ENCODE results near the gene NHEJ1. TPM values are rescaled to one million over a fixed set of nuclear protein-coding genes. Genes with fewer than 3 reads are reported as not detected.
A peak's percentile ranks its signal among the peaks of the same experiment; 100 is the strongest.

The NHEJ1 gene
- total and polyA plus RNA-seq, 9 donors = 10.8 to 23.1 (median 17.1) TPM

DNA sequence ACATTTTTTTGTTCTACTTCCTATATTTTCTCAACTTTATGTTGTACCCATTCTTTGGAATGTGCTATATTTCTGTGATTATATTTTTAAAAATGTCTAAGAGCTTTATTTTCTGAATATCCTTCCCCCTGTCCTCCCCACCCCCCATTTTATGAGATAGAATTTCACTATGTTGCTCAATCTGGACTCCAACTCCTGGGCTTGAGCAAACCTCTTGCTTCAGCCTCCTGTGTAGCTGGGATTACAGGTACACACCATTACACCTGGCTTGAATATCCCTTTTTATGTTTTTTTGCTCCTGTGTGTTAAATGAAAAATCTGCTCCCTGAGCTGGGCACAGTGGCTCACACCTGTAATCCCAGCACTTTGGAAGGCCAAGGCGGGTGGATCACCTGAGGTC, 36.8 kb upstream of the NHEJ1 start:
- Histone ChIP-seq H3K27ac (no peak overlapping the region), H3K9me3 (no peaks in the 10 kb centered on the region), H3K27me3 (no peaks in the 10 kb centered on the region), H3K36me3 (no peaks in the 10 kb centered on the region), H3K4me1 (ENCODE audit: insufficient read depth) (no peaks in the 10 kb centered on the region), H3K4me3 (no peak overlapping the region)
- intact Hi-C loops (cut with DNase I) = no loop called here
- TF ChIP-seq POLR2A (IDR thresholded peaks at IDR 0.05) = no peak
- no peak for TF ChIP-seq CTCF (IDR thresholded peaks at IDR 0.05)
- no peak for TF ChIP-seq EP300 (IDR thresholded peaks at IDR 0.05)
- no peak for DNase-seq
- WGBS, 3 donors = 78 to 90% (median 88%) methylated on average over 1 of the region's 1 CpG

GRCh38 chr2:219186754-219187456, 26.3 kb upstream of the NHEJ1 start:
- no peak overlapping the region for H3K27ac ChIP-seq
- no peak for DNase-seq
- H3K9me3 ChIP-seq = no peaks in the 10 kb centered on the region
- H3K4me1 ChIP-seq (ENCODE audit: insufficient read depth) = no peaks in the 10 kb centered on the region
- 80 to 86% (median 83%) methylated on average over 7 of the region's 7 CpGs for WGBS, 3 donors
- intact Hi-C loops (cut with DNase I) = no loop called here
- no peaks in the 10 kb centered on the region for H3K27me3 ChIP-seq
- TF ChIP-seq POLR2A (IDR thresholded peaks at IDR 0.05) (no peak), EP300 (IDR thresholded peaks at IDR 0.05) (no peak), CTCF (IDR thresholded peaks at IDR 0.05) (no peak)
- no peak overlapping the region for H3K4me3 ChIP-seq
- no peaks in the 10 kb centered on the region for H3K36me3 ChIP-seq

DNA sequence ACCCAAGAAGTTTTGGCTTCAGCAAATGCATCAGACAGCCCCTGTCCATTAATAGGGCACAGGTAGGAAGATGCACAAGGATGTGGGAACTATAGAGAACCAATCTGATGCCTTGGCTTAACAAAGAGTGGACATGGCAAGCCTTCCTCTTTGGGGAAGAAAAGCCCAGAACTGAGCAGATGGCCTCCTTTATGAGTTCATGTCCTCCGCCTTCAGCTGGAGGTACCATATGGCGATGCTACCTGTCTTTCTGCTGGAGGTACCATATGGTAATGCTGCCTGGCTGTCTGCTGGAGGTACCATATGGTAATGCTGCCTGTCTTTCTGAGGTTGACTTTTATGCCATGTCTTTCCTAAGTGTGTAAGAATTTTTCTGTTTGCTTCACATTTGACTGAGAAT, 23.5 kb upstream of the NHEJ1 start:
- intact Hi-C loops (cut with DNase I) = loop anchor here in 1 of 4 donors (5.0 kb wide), 1 partner anchor 33 kb away; the partner anchor contains the start of gene ABCB6
- peak in 1 of 5 donors; percentile 1 for DNase-seq
- TF ChIP-seq CTCF (IDR thresholded peaks at IDR 0.05) = no peak
- no peak for TF ChIP-seq POLR2A (IDR thresholded peaks at IDR 0.05)
- no peak for TF ChIP-seq EP300 (IDR thresholded peaks at IDR 0.05)
- 97 to 98% (median 97%) methylated on average over 2 of the region's 2 CpGs for WGBS, 3 donors
- Histone ChIP-seq H3K4me3 (no peak overlapping the region), H3K36me3 (no peaks in the 10 kb centered on the region), H3K4me1 (ENCODE audit: insufficient read depth) (peaks cover 3% of the 10 kb centered on the region), H3K27me3 (no peaks in the 10 kb centered on the region), H3K27ac (no peak overlapping the region), H3K9me3 (no peaks in the 10 kb centered on the region)

DNA sequence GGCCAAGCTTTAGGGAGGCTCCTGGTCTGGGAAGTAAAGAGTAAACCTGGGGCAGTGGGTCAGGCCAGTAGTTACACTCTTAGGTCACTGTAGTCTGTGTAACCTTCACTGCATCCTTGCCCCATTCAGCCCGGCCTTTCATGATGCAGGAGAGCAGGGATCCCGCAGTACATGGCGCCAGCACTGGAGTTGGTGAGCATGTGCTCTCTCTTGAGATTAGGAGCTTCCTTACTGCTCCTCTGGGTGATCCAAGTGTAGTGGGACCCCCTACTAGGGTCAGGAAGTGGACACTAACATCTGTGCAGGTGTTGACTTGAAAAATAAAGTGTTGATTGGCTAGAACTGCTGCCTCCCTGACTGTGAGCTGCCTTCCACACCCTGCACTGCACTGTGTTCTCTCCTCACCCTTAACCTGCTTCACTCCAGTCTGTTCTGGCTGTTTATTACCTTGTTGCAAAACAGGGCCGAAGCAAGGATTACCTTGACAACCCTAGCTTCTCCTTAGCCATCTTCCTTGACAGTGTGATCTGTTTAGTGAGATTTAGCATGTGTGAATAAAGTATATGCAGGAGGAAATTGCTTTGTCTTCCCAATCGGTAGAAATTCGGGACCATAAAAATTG, 22.6 kb upstream of the NHEJ1 start:
- no peak overlapping the region for H3K4me3 ChIP-seq
- TF ChIP-seq CTCF (IDR thresholded peaks at IDR 0.05) = no peak
- no peak for TF ChIP-seq EP300 (IDR thresholded peaks at IDR 0.05)
- no peak for TF ChIP-seq POLR2A (IDR thresholded peaks at IDR 0.05)
- no peak overlapping the region for H3K27ac ChIP-seq
- no peaks in the 10 kb centered on the region for H3K9me3 ChIP-seq
- no peaks in the 10 kb centered on the region for H3K36me3 ChIP-seq
- WGBS, 3 donors = 89 to 91% (median 90%) methylated on average over 6 of the region's 6 CpGs
- DNase-seq = peak in 2 of 5 donors; percentile 10 to 13
- H3K27me3 ChIP-seq = no peaks in the 10 kb centered on the region
- intact Hi-C loops (cut with DNase I) = loop anchor here in 1 of 4 donors (5.0 kb wide), 1 partner anchor 34 kb away; the partner anchor contains the start of gene ABCB6
- H3K4me1 ChIP-seq (ENCODE audit: insufficient read depth) = peaks cover 8% of the 10 kb centered on the region

Measured in ovary (tissue), 9 donors.